HG03139 (cell line): Measurements from ENCODE around the gene MICU1.
"Not testable (repeated sequence)": the region's sequence is repeated elsewhere in the genome, so short reads cannot be mapped to it uniquely, and the experiment has no call there.

Experiments used
- ATAC-seq: cut with Tn5 transposase; IDR thresholded peaks from one replicate; pipeline ENCODE4 v1.9.1; 2021; ENCODE audit not compliant: unreplicated experiment

The MICU1 gene

GRCh38 chr10:72455889-72456595 lies 169.8 kb downstream of the MICU1 start:
- no peak for ATAC-seq

GRCh38 chr10:72449941-72450441 lies 175.9 kb downstream of the MICU1 start:
- ATAC-seq: no peak

GRCh38 chr10:72445851-72446250 lies 180.0 kb downstream of the MICU1 start:
- no peak for ATAC-seq

- ATAC-seq: not testable (repeated sequence)
Observed at GRCh38 chr10:72442969-72443368, 182.9 kb downstream of the MICU1 start.

GRCh38 chr10:72435570-72435969 lies 190.3 kb downstream of the MICU1 start:
- no peak for ATAC-seq

GRCh38 chr10:72430936-72431335 lies 194.9 kb downstream of the MICU1 start:
- not testable (repeated sequence) for ATAC-seq

GRCh38 chr10:72429931-72430330 lies 195.9 kb downstream of the MICU1 start:
- no peak for ATAC-seq

- no peak for ATAC-seq
Observed at GRCh38 chr10:72426986-72427385, 198.9 kb downstream of the MICU1 start.

GRCh38 chr10:72425133-72425532 lies 200.7 kb downstream of the MICU1 start:
- ATAC-seq: no peak

- no peak for ATAC-seq
Observed at GRCh38 chr10:72424561-72424960, 201.3 kb downstream of the MICU1 start.

- no peak for ATAC-seq
Observed at GRCh38 chr10:72423426-72423825, 202.5 kb downstream of the MICU1 start.

GRCh38 chr10:72421885-72422540 lies 203.9 kb downstream of the MICU1 start:
- ATAC-seq: no peak

- ATAC-seq: no peak
Observed at GRCh38 chr10:72419241-72419640, 206.6 kb downstream of the MICU1 start.

GRCh38 chr10:72418679-72419078 lies 207.2 kb downstream of the MICU1 start:
- ATAC-seq: no peak

GRCh38 chr10:72417971-72418370 lies 207.9 kb downstream of the MICU1 start:
- ATAC-seq: no peak

- ATAC-seq: no peak
Observed at GRCh38 chr10:72416661-72417060, 209.2 kb downstream of the MICU1 start.

GRCh38 chr10:72414642-72415041 lies 211.2 kb downstream of the MICU1 start:
- no peak for ATAC-seq

GRCh38 chr10:72409167-72409566 lies 216.7 kb downstream of the MICU1 start:
- ATAC-seq: no peak

- no peak for ATAC-seq
Observed at GRCh38 chr10:72407927-72408600, 217.8 kb downstream of the MICU1 start.

GRCh38 chr10:72407471-72407870 lies 218.4 kb downstream of the MICU1 start:
- ATAC-seq: no peak

GRCh38 chr10:72395581-72395980 lies 230.3 kb downstream of the MICU1 start:
- not testable (repeated sequence) for ATAC-seq

GRCh38 chr10:72392571-72392970 lies 233.3 kb downstream of the MICU1 start:
- no peak for ATAC-seq
